Gastroesophageal sphincter (tissue), 2 donors: Measurements from ENCODE around the gene HEYL.

Experiments
- EP300 ChIP-seq: sonication (generic); formaldehyde crosslinking; IDR thresholded peaks from one replicate; pipeline ENCODE4 v1.6.1; 2017; ENCODE audit warnings: antibody characterized with exemption, mild to moderate bottlenecking
- POLR2A ChIP-seq, 2 donors: fragments of 450-650 bp; IDR thresholded peaks; one replicate each; pipeline ENCODE4 v1.6.1; 2017; ENCODE audit warnings: antibody characterized with exemption in 2 of 2, mild to moderate bottlenecking in 2 of 2, moderate library complexity in 1 of 2

DNA sequence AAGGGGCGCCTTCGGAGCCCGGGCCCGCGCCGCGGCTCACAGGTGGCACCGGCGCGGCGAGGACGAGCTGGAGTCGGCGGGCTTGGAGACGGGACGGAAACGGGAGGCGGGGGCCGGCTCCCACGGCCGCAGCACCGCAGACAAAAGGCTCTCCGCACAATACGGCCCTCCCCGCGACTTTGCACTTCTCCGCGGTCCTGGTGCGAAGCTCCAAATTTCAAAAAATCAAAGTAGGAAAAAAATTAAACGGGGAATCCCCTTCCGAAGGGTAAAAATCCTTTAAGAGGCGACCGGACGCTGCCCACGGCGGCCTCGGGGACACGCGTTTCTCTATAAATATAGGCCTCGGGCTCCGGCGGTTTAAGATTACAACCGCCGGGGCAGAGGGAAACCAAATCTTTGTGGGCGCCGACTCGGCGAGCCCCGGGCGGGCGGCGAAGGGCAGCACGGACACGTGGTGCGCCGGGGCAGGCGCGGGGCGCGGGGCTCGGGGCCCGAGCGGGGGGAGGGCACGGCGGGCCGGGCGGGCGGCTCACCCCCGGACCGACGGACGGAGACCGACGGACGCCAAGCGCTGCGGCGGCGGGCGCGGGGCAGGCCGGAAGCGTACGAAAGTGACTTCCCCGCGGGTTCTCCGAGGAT lies 63.3 kb downstream of the HEYL start:
- TF ChIP-seq POLR2A (IDR thresholded peaks at IDR 0.05): no peak
- TF ChIP-seq EP300: no peak
